OCI-LY3 (cell line): ENCODE measurements around the gene ATP2B1.

Experiments
- H2AFZ ChIP-seq: fragments of 200-600, 300-600 bp; shearing (Covaris generic); 2 replicates; pipeline ENCODE4 v1.6.0; 2014; ENCODE audit warnings: antibody characterized with exemption, low read depth, low read length
- H3K27ac ChIP-seq: fragments of 200-600, 300-600 bp; sonication (generic); 2 replicates; pipeline ENCODE4 v1.5.1; 2014; ENCODE audit warnings: mild to moderate bottlenecking, low read length, moderate library complexity, mixed read lengths
- H3K27me3 ChIP-seq: fragments of 200-600, 300-600 bp; sonication (generic); 2 replicates; pipeline ENCODE4 v1.6.1; 2014; ENCODE audit warnings: low read depth, low read length, mixed read lengths
- H3K36me3 ChIP-seq: fragments of 200-600, 300-600 bp; sonication (generic); replicated peaks from 2 replicates; pipeline ENCODE3; 2014; ENCODE audit warnings: low read depth, low read length, mixed read lengths
- H3K4me1 ChIP-seq: fragments of 300-600, 200-600 bp; sonication (generic); 2 replicates; pipeline ENCODE4 v1.6.1; 2014; ENCODE audit warnings: low read length, mixed read lengths
- H3K4me2 ChIP-seq: fragments of 200-600, 300-600 bp; sonication (generic); 2 replicates; pipeline ENCODE4 v1.6.1; 2014; ENCODE audit warnings: low read length, mixed read lengths
- H3K4me3 ChIP-seq: fragments of 300-600, 200-600 bp; sonication (generic); 2 replicates; pipeline ENCODE4 v1.5.1; 2014; ENCODE audit warnings: antibody characterized with exemption, mild to moderate bottlenecking, low read length, moderate library complexity
- H3K79me2 ChIP-seq: fragments of 300-600, 200-600 bp; shearing (Covaris generic); 2 replicates; pipeline ENCODE4 v1.6.1; 2014; ENCODE audit warnings: mild to moderate bottlenecking, low read length, mixed read lengths
- H3K9ac ChIP-seq: fragments of 300-600, 200-600 bp; shearing (Covaris generic); 2 replicates; pipeline ENCODE4 v1.6.0; 2014; ENCODE audit warnings: mild to moderate bottlenecking, low read length, moderate library complexity
- H3K9me3 ChIP-seq: fragments of 200-600, 300-600 bp; shearing (Covaris generic); 2 replicates; pipeline ENCODE4 v1.6.1; 2014; ENCODE audit warnings: low read length, mixed read lengths; ENCODE audit not compliant: insufficient read depth
- H4K20me1 ChIP-seq: fragments of 200-600, 300-600 bp; sonication (generic); 2 replicates; pipeline ENCODE4 v1.6.1; 2016; ENCODE audit warnings: low read length, mixed read lengths; ENCODE audit not compliant: insufficient read depth
- EZH2phosphoT487 ChIP-seq: fragments of 200-600 bp; shearing (Covaris generic); IDR thresholded peaks from 2 replicates; pipeline ENCODE4 v1.6.1; 2018; ENCODE audit warnings: antibody characterized with exemption, mixed run types, low read depth
- TF ChIP-seq, protein P1 (sequence below): fragments of 200-600, 300-600 bp; sonication (generic); IDR thresholded peaks from 2 replicates; pipeline ENCODE4 v1.5.1; 2014; ENCODE audit warnings: antibody characterized with exemption, low read length, low read depth

ATP2B1 gene

DNA sequence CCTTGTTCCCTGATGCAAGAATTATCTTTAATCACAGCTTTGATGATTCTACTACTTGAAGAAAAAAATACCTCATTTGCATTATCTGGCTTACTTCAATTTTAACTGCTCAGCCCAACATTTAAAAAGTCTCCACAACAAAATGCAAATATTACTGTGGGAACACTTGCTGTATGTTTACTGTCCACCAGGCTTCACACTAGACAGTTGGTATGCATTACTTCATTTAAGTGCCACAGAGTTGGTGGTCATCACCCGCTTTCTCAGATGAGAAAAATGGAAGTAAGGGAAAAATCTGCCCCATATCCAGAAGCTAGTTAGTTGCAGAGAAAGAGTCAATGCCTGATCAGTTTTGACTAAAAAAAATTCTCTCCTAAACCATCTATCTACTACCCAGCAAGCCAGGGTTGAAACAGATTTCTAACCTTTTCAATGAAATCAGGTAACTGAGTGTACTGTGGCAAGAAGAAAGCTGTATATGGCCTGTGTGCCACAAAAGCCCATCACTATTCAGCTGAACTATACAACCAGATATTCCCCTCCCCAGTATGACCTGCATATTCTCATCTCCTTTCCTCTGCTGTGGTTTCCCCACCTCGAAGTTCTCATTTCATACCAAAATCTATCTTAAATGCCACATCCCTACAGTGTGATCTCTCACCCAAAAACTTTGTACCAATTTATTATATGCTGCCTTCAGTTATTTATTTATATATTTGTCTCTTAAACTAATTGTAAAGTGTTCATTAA, 90.3 kb downstream of the ATP2B1 start:
- Histone ChIP-seq H3K36me3 (peaks cover 24% of the 10 kb centered on the region), H3K27ac (no peak overlapping the region)

GRCh38 chr12:89610366-89610765, 98.3 kb downstream of the ATP2B1 start:
- no peak for TF ChIP-seq EZH2phosphoT487
- H3K36me3 ChIP-seq = peaks cover 39% of the 10 kb centered on the region

More for the DNA sequence above, 90.3 kb downstream of the ATP2B1 start:
- Histone ChIP-seq H3K79me2 (no peaks in the 10 kb centered on the region), H4K20me1 (no peaks in the 10 kb centered on the region), H2AFZ (no peak overlapping the region), H3K4me2 (no peak overlapping the region), H3K4me3 (no peak overlapping the region), H3K27me3 (no peaks in the 10 kb centered on the region), H3K9ac (no peak overlapping the region), H3K4me1 (no peaks in the 10 kb centered on the region), H3K9me3 (no peaks in the 10 kb centered on the region)
- TF ChIP-seq EZH2phosphoT487 = no peak
- TF ChIP-seq, protein P1, sequence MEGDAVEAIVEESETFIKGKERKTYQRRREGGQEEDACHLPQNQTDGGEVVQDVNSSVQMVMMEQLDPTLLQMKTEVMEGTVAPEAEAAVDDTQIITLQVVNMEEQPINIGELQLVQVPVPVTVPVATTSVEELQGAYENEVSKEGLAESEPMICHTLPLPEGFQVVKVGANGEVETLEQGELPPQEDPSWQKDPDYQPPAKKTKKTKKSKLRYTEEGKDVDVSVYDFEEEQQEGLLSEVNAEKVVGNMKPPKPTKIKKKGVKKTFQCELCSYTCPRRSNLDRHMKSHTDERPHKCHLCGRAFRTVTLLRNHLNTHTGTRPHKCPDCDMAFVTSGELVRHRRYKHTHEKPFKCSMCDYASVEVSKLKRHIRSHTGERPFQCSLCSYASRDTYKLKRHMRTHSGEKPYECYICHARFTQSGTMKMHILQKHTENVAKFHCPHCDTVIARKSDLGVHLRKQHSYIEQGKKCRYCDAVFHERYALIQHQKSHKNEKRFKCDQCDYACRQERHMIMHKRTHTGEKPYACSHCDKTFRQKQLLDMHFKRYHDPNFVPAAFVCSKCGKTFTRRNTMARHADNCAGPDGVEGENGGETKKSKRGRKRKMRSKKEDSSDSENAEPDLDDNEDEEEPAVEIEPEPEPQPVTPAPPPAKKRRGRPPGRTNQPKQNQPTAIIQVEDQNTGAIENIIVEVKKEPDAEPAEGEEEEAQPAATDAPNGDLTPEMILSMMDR = no peak

GRCh38 chr12:89603678-89604077, 105.0 kb downstream of the ATP2B1 start:
- Histone ChIP-seq H3K27ac (no peak overlapping the region), H3K9ac (no peak overlapping the region), H4K20me1 (peaks cover 10% of the 10 kb centered on the region), H3K9me3 (no peaks in the 10 kb centered on the region), H3K4me1 (peaks cover 19% of the 10 kb centered on the region), H3K27me3 (no peaks in the 10 kb centered on the region), H3K4me3 (no peak overlapping the region), H3K79me2 (no peaks in the 10 kb centered on the region), H3K4me2 (no peak overlapping the region), H2AFZ (no peak overlapping the region), H3K36me3 (peaks cover 43% of the 10 kb centered on the region)
- TF ChIP-seq, protein P1 = no peak
- TF ChIP-seq EZH2phosphoT487 = no peak

More at GRCh38 chr12:89610366-89610765, 98.3 kb downstream of the ATP2B1 start:
- Histone ChIP-seq H3K4me3 (no peak overlapping the region), H3K4me1 (peaks cover 2% of the 10 kb centered on the region; the same call in 1 of the 2 replicates), H4K20me1 (no peaks in the 10 kb centered on the region), H2AFZ (no peak overlapping the region), H3K4me2 (no peak overlapping the region), H3K27ac (no peak overlapping the region), H3K9ac (no peak overlapping the region), H3K9me3 (no peaks in the 10 kb centered on the region), H3K79me2 (no peaks in the 10 kb centered on the region), H3K27me3 (no peaks in the 10 kb centered on the region)

DNA sequence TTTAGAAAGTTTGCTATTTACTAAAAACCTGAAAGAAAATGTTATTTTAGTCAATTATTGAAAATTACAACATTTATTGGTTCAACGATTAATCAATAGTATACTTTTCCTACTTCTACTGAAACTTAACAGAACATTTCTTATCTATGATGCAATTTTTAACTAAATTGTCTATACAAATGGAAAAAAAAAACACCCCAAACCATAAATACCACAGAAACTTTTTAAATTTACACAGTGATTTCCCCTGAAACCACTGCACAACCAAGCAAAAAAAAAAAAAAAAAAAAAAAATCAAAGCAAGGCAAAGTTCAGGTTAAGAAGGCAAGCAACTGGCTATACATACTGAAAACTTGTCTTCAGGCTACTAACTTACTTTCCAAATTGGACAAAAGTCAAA, 110.9 kb downstream of the ATP2B1 start:
- Histone ChIP-seq H3K36me3 (peaks cover 46% of the 10 kb centered on the region), H3K4me1 (peaks cover 33% of the 10 kb centered on the region), H3K79me2 (no peaks in the 10 kb centered on the region), H3K9ac (no peak overlapping the region), H2AFZ (no peak overlapping the region), H3K27ac (no peak overlapping the region), H3K9me3 (no peaks in the 10 kb centered on the region), H3K4me2 (peak overlapping the region; percentile 33), H4K20me1 (peaks cover 27% of the 10 kb centered on the region), H3K27me3 (no peaks in the 10 kb centered on the region), H3K4me3 (no peak overlapping the region)
- no peak for TF ChIP-seq EZH2phosphoT487
- TF ChIP-seq, protein P1 = no peak
